ENCODE results near the gene APBB3.

DNA sequence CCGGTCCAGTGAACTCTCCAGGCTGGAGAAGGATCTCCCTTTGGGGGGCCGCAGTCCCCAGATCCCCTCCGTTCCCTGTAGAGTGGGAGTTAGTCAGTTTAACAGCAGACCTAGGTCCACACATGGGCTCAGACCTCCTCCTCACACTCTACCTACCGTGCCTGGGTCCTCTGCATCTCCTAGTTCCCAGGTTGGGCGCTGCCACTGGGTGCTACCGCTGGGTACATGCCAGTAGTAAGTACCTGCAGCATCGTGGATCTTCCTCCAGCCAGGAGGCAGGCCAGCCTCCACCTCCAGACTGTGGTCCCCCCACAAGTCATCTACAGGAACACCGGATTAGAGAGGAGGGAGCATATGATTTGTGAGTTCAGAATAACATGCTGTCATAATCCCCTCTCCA, 802 bp downstream of the APBB3 start:
- TF ChIP-seq, protein P1, sequence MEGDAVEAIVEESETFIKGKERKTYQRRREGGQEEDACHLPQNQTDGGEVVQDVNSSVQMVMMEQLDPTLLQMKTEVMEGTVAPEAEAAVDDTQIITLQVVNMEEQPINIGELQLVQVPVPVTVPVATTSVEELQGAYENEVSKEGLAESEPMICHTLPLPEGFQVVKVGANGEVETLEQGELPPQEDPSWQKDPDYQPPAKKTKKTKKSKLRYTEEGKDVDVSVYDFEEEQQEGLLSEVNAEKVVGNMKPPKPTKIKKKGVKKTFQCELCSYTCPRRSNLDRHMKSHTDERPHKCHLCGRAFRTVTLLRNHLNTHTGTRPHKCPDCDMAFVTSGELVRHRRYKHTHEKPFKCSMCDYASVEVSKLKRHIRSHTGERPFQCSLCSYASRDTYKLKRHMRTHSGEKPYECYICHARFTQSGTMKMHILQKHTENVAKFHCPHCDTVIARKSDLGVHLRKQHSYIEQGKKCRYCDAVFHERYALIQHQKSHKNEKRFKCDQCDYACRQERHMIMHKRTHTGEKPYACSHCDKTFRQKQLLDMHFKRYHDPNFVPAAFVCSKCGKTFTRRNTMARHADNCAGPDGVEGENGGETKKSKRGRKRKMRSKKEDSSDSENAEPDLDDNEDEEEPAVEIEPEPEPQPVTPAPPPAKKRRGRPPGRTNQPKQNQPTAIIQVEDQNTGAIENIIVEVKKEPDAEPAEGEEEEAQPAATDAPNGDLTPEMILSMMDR (IDR thresholded peaks at IDR 0.05), result no peak
- no peak for TF ChIP-seq EZH2phosphoT487 (IDR thresholded peaks at IDR 0.05)
- TF ChIP-seq EZH2 (IDR thresholded peaks at IDR 0.05), result no peak
